ENCODE data around the gene PPP1CC. TPM values are rescaled to one million over a fixed set of nuclear protein-coding genes. Genes with fewer than 3 reads are reported as not detected.
"Not testable (repeated sequence)": the region's sequence is repeated elsewhere in the genome, so short reads cannot be mapped to it uniquely, and the experiment has no call there.

The PPP1CC gene
- total and polyA plus RNA-seq, 2 donors: 103 to 139 TPM

DNA sequence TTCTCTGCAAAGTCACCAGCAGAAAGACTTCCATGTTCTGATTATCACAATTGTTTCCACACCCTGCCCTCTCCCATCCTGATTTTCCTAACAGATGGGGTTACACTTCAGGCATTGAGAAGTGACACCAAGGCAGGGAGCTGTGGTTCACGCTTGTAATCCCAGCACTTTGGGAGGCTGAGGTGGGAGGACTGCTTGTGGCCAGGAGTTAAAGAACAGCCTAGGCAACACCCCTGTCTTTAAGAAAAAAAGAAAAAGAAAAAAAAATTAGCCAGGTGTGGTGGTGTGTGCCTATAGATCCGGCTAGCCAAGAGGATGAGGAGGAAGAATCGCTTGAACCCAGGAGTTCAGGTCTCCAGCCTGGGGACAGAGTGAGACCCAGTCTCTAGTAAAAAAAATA, 5.2 kb downstream of the PPP1CC start:
- WGBS: 90% methylated on average over 3 of the region's 3 CpGs
- no peaks in the 10 kb centered on the region for H3K27me3 ChIP-seq (ENCODE audit: control insufficient read depth in 2 of 2, insufficient read depth in 1 of 2, low read length in 1 of 2)
- H3K4me1 ChIP-seq (ENCODE audit: control insufficient read depth in 2 of 2, insufficient read depth in 2 of 2, low read length in 2 of 2): peaks cover 14 to 24% of the 10 kb centered on the region in 2 donors
- no peak overlapping the region for H3K27ac ChIP-seq (ENCODE audit: low read depth in 1 of 2, low read length in 1 of 2)
- H3K4me3 ChIP-seq (ENCODE audit: low read length in 2 of 2): no peak overlapping the region
- H3K36me3 ChIP-seq (ENCODE audit: control insufficient read depth in 2 of 2, insufficient read depth in 2 of 2, low read length in 1 of 2): peaks cover 8 to 45% of the 10 kb centered on the region in 2 donors
- H3K9me3 ChIP-seq (ENCODE audit: control insufficient read depth in 2 of 2, insufficient read depth in 1 of 2, low read length in 1 of 2): no peaks in the 10 kb centered on the region
- no peak for DNase-seq (ENCODE audit: low read depth in 6 of 9, low spot score in 9 of 9)

DNA sequence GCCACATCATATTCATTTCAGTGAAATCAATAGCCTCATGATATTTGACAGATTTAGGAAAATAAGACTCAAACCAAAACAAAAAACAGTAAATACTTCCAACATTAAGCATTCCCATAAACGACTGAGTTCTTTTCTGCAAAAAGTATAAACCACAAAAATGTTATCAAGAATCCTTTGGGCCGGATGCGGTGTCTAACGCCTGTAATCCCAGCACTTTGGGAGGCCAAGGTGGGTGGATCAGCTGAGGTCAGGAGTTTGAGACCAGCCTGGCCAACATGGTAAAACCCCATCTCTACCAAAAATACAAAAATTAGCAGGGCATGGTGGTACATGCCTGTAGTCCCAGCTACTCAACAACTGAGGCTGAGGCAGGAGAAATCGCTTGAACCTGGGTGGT, 5.7 kb downstream of the PPP1CC start:
- H3K9me3 ChIP-seq (ENCODE audit: control insufficient read depth in 2 of 2, insufficient read depth in 1 of 2, low read length in 1 of 2): not testable (repeated sequence)
- WGBS: 92% methylated on average over 5 of the region's 5 CpGs

DNA sequence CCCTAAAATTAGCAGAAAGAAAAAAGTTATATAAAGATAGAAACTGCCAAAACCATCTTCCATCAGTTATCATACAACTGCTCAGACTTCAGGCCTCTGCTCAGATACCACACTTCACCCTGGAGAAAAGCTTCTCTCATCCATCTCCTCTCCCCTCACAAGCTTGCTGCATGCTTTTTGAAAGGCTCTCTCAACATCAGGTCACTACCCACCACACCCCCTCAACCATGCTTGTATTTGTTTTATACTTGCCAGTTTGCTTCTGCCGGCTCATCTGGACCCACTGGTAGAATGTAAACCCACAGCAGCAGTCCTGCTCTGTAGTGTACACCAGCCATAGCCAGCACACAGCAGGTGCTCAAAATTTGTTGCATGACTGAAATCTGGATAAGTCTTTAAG, 8.8 kb downstream of the PPP1CC start:
- peaks cover 18 to 78% of the 10 kb centered on the region in 2 donors for H3K36me3 ChIP-seq (ENCODE audit: control insufficient read depth in 2 of 2, insufficient read depth in 2 of 2, low read length in 1 of 2)
- peaks cover 7 to 14% of the 10 kb centered on the region in 2 donors for H3K4me1 ChIP-seq (ENCODE audit: control insufficient read depth in 2 of 2, insufficient read depth in 2 of 2, low read length in 2 of 2)
- no peak overlapping the region for H3K4me3 ChIP-seq (ENCODE audit: low read length in 2 of 2)
- H3K9me3 ChIP-seq (ENCODE audit: control insufficient read depth in 2 of 2, insufficient read depth in 1 of 2, low read length in 1 of 2): no peaks in the 10 kb centered on the region
- H3K27me3 ChIP-seq (ENCODE audit: control insufficient read depth in 2 of 2, insufficient read depth in 1 of 2, low read length in 1 of 2): no peaks in the 10 kb centered on the region
- no peak overlapping the region for H3K27ac ChIP-seq (ENCODE audit: low read depth in 1 of 2, low read length in 1 of 2)
- WGBS: 97% methylated on average over 1 of the region's 1 CpG
- DNase-seq (ENCODE audit: low read depth in 6 of 9, low spot score in 9 of 9): no peak

More for the DNA sequence above, 5.7 kb downstream of the PPP1CC start:
- H3K27me3 ChIP-seq (ENCODE audit: control insufficient read depth in 2 of 2, insufficient read depth in 1 of 2, low read length in 1 of 2); H3K27ac ChIP-seq (ENCODE audit: low read depth in 1 of 2, low read length in 1 of 2); DNase-seq (ENCODE audit: low read depth in 6 of 9, low spot score in 9 of 9); H3K4me3 ChIP-seq (ENCODE audit: low read length in 2 of 2): not testable (repeated sequence)
- Histone ChIP-seq H3K36me3 (ENCODE audit: control insufficient read depth in 2 of 2, insufficient read depth in 2 of 2, low read length in 1 of 2) (peaks cover 11 to 49% of the 10 kb centered on the region in 2 donors), H3K4me1 (ENCODE audit: control insufficient read depth in 2 of 2, insufficient read depth in 2 of 2, low read length in 2 of 2) (peaks cover 14 to 24% of the 10 kb centered on the region in 2 donors)

DNA sequence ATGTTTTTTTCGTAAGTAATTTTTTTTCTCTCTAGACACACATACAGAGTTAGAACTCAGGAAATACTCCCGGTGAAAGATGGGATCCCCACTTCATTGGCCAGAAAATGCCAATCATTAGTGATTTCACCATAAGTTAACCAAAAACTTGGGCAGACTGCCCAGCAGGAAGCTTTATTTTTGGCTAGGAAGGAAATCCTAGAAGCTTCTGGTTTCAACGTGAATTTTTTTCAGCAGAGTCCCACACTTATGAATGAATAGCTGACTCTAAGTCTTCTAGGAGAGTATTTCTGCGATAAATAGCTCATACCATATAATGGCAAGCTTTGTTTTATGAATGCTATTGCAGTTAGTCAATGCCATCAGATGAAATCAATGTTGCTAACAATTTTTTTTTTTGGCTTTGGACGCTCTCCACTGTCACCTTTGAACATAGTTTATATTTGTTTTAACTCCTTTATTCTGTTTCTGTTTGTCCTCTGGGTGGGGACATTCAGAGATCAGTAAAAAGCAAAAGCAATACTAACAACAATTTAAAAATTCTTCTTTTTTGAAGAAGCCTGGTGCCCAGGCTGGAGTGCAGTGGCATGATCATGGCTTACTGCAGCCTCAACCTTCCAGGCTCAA, 9.5 kb downstream of the PPP1CC start:
- 76% methylated on average over 5 of the region's 5 CpGs for WGBS
- Histone ChIP-seq H3K27ac (ENCODE audit: low read depth in 1 of 2, low read length in 1 of 2) (no peak overlapping the region), H3K9me3 (ENCODE audit: control insufficient read depth in 2 of 2, insufficient read depth in 1 of 2, low read length in 1 of 2) (no peaks in the 10 kb centered on the region), H3K4me1 (ENCODE audit: control insufficient read depth in 2 of 2, insufficient read depth in 2 of 2, low read length in 2 of 2) (peaks cover under 1 to 8% of the 10 kb centered on the region in 2 donors), H3K4me3 (ENCODE audit: low read length in 2 of 2) (no peak overlapping the region), H3K36me3 (ENCODE audit: control insufficient read depth in 2 of 2, insufficient read depth in 2 of 2, low read length in 1 of 2) (peaks cover 25 to 82% of the 10 kb centered on the region in 2 donors), H3K27me3 (ENCODE audit: control insufficient read depth in 2 of 2, insufficient read depth in 1 of 2, low read length in 1 of 2) (no peaks in the 10 kb centered on the region)
- no peak for DNase-seq (ENCODE audit: low read depth in 6 of 9, low spot score in 9 of 9)

DNA sequence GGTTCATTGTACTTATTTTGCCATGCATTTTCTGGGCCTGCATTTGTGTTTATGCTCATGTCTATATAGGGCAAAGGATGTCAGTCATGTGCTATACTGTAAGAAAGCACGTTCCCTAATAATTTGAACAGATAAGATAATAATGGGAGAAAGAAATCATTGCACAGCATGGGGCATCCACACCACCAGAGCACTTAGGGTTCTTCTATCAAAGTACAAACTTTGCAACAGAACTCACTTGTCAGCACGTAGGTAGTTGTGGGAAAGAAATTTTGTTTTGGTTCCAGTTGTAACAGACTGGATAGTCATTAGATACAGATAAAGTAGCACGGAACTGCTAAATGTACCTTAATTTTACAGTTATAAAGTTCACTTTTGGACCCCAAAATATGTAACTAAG, 10.1 kb downstream of the PPP1CC start:
- Histone ChIP-seq H3K36me3 (ENCODE audit: control insufficient read depth in 2 of 2, insufficient read depth in 2 of 2, low read length in 1 of 2) (peaks cover 31 to 79% of the 10 kb centered on the region in 2 donors), H3K27me3 (ENCODE audit: control insufficient read depth in 2 of 2, insufficient read depth in 1 of 2, low read length in 1 of 2) (no peaks in the 10 kb centered on the region), H3K4me3 (ENCODE audit: low read length in 2 of 2) (no peak overlapping the region), H3K9me3 (ENCODE audit: control insufficient read depth in 2 of 2, insufficient read depth in 1 of 2, low read length in 1 of 2) (no peaks in the 10 kb centered on the region), H3K27ac (ENCODE audit: low read depth in 1 of 2, low read length in 1 of 2) (no peak overlapping the region), H3K4me1 (ENCODE audit: control insufficient read depth in 2 of 2, insufficient read depth in 2 of 2, low read length in 2 of 2) (peaks cover 0 to 6% of the 10 kb centered on the region in 2 donors)
- DNase-seq (ENCODE audit: low read depth in 6 of 9, low spot score in 9 of 9): no peak
- WGBS: 94% methylated on average over 3 of the region's 3 CpGs

DNA sequence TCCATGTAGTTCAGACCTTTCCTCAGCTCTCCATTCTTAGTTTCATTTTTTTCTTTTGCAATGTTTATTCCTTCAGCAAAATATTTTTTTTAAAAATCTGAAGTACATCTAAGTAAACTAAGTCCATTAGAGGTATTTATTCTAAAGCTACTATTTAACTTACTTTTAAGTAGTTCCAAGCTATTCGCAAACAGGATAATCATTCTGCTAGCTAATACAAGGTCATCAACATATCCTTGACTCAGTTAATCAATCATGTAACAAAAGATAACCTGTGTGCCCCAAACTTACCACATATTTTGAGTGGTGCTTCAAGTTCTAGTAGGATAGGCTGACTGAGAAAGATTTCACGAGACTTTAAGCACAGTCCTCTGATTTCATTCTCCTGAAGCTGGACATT, 11.2 kb downstream of the PPP1CC start:
- no peaks in the 10 kb centered on the region for H3K27me3 ChIP-seq (ENCODE audit: control insufficient read depth in 2 of 2, insufficient read depth in 1 of 2, low read length in 1 of 2)
- peaks cover 40 to 87% of the 10 kb centered on the region in 2 donors for H3K36me3 ChIP-seq (ENCODE audit: control insufficient read depth in 2 of 2, insufficient read depth in 2 of 2, low read length in 1 of 2)
- DNase-seq (ENCODE audit: low read depth in 6 of 9, low spot score in 9 of 9): no peak
- H3K27ac ChIP-seq (ENCODE audit: low read depth in 1 of 2, low read length in 1 of 2): no peak overlapping the region
- 97% methylated on average over 2 of the region's 2 CpGs for WGBS
- no peaks in the 10 kb centered on the region for H3K9me3 ChIP-seq (ENCODE audit: control insufficient read depth in 2 of 2, insufficient read depth in 1 of 2, low read length in 1 of 2)
- peaks cover 0 to 4% of the 10 kb centered on the region in 2 donors for H3K4me1 ChIP-seq (ENCODE audit: control insufficient read depth in 2 of 2, insufficient read depth in 2 of 2, low read length in 2 of 2)
- no peak overlapping the region for H3K4me3 ChIP-seq (ENCODE audit: low read length in 2 of 2)

DNA sequence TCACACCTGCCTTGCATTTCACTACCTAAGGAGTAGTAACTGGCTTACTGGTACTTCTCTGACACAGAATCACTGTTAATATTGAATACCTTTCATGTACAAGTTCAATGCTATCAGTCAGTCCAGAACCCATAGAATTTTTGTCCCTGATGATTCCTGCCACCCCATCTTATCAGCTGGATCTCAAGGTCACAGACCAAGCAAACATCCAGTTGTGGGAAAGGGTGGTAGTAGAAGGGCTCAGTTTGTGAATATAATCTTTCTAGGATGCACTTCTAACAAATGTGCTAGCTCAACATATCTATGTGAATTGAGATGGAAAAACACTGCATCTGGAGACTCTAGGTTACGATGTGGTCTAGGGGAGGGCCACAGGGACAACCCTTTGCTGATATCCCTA, 14.1 kb downstream of the PPP1CC start:
- no peaks in the 10 kb centered on the region for H3K9me3 ChIP-seq (ENCODE audit: control insufficient read depth in 2 of 2, insufficient read depth in 1 of 2, low read length in 1 of 2)
- H3K4me3 ChIP-seq (ENCODE audit: low read length in 2 of 2): no peak overlapping the region
- H3K27me3 ChIP-seq (ENCODE audit: control insufficient read depth in 2 of 2, insufficient read depth in 1 of 2, low read length in 1 of 2): no peaks in the 10 kb centered on the region
- no peak overlapping the region for H3K27ac ChIP-seq (ENCODE audit: low read depth in 1 of 2, low read length in 1 of 2)
- DNase-seq (ENCODE audit: low read depth in 6 of 9, low spot score in 9 of 9): no peak
- WGBS: 100% methylated on average over 1 of the region's 1 CpG
- H3K4me1 ChIP-seq (ENCODE audit: control insufficient read depth in 2 of 2, insufficient read depth in 2 of 2, low read length in 2 of 2): no peaks in the 10 kb centered on the region
- H3K36me3 ChIP-seq (ENCODE audit: control insufficient read depth in 2 of 2, insufficient read depth in 2 of 2, low read length in 1 of 2): peaks cover 51 to 92% of the 10 kb centered on the region in 2 donors

DNA sequence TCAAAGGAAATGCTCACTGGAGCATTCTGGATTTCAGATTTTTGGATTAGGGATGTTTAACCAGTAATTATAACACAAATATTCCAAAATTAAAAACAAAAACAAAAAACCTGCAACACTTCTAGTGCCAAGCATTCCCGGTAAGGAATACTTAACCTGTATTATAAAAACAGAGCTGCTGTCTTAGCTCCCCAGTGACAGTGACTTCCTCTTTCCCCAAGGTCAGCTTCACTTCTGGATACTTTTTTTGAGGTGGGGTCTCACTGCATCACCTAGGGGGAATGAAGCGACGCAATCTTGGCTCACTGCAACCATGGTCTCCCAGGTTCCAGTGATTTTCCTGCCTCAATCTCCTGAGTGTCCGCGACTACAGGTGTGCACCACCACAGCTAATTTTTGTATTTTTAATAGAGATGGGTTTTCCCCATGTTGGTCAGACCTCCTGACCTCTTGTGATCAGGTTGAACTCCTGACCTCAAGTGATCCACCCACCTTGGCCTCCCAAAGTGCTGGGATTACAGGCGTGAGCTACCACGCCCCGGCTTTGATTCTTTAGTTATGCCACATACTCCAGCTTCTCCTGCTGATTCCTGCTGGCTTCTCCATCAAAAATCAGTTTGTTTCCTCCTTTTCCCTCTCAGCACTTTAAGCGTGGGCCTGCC, 15.9 kb downstream of the PPP1CC start:
- H3K4me1 ChIP-seq (ENCODE audit: control insufficient read depth in 2 of 2, insufficient read depth in 2 of 2, low read length in 2 of 2): no peaks in the 10 kb centered on the region
- DNase-seq (ENCODE audit: low read depth in 6 of 9, low spot score in 9 of 9): no peak
- no peaks in the 10 kb centered on the region for H3K27me3 ChIP-seq (ENCODE audit: control insufficient read depth in 2 of 2, insufficient read depth in 1 of 2, low read length in 1 of 2)
- 96% methylated on average over 9 of the region's 9 CpGs for WGBS
- no peak overlapping the region for H3K27ac ChIP-seq (ENCODE audit: low read depth in 1 of 2, low read length in 1 of 2)
- no peaks in the 10 kb centered on the region for H3K9me3 ChIP-seq (ENCODE audit: control insufficient read depth in 2 of 2, insufficient read depth in 1 of 2, low read length in 1 of 2)
- H3K36me3 ChIP-seq (ENCODE audit: control insufficient read depth in 2 of 2, insufficient read depth in 2 of 2, low read length in 1 of 2): peaks cover 53 to 94% of the 10 kb centered on the region in 2 donors
- no peak overlapping the region for H3K4me3 ChIP-seq (ENCODE audit: low read length in 2 of 2)

DNA sequence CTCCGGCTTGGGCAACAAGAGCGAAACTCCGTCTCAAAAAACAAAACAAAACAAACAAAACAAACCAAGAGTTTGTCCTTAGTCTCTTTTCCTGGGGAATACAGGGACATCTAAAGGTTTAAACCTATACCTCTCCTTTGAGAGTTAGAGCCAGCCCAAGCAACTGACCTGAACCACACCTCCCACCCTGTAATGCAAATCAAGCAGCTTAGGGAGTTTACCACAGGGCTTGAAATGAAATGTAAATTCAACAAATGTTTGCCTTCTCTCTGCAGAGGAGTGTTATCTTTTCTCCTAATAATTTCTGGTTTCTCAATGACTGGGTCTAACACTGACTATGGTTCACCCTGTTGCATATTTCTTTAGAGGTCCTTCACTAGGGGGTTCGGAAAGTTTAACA, 16.7 kb downstream of the PPP1CC start:
- 98% methylated on average over 4 of the region's 4 CpGs for WGBS
- H3K4me1 ChIP-seq (ENCODE audit: control insufficient read depth in 2 of 2, insufficient read depth in 2 of 2, low read length in 2 of 2): no peaks in the 10 kb centered on the region
- no peak overlapping the region for H3K4me3 ChIP-seq (ENCODE audit: low read length in 2 of 2)
- no peaks in the 10 kb centered on the region for H3K27me3 ChIP-seq (ENCODE audit: control insufficient read depth in 2 of 2, insufficient read depth in 1 of 2, low read length in 1 of 2)
- no peaks in the 10 kb centered on the region for H3K9me3 ChIP-seq (ENCODE audit: control insufficient read depth in 2 of 2, insufficient read depth in 1 of 2, low read length in 1 of 2)
- no peak overlapping the region for H3K27ac ChIP-seq (ENCODE audit: low read depth in 1 of 2, low read length in 1 of 2)
- peaks cover 54 to 96% of the 10 kb centered on the region in 2 donors for H3K36me3 ChIP-seq (ENCODE audit: control insufficient read depth in 2 of 2, insufficient read depth in 2 of 2, low read length in 1 of 2)
- DNase-seq (ENCODE audit: low read depth in 6 of 9, low spot score in 9 of 9): no peak
